Measurements from ENCODE around the gene WFS1. TPM values are rescaled to one million over a fixed set of nuclear protein-coding genes. Genes with fewer than 3 reads are reported as not detected.

Gene WFS1
- total RNA-seq, 1 experiment from 2014 or later: 0.89 TPM

DNA sequence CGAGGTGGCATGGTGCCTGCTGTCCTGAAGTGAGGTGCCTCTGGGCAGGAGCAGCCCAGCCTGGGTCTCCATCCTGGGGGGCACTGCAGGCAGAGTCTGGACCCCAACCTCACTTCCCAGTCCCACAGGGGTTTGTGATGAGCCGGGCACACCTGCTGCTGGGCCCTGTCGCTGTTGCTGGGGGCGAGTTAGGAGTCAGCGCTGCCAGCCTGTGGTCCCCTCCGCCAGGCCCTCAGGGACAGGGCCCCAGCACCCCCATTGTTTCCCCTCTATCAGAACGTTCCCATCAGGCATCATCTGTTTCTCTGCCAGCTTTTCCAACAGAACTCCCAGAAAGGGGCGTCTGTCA, 23.4 kb downstream of the WFS1 start:
- Histone ChIP-seq H3K27ac (ENCODE audit: low read length) (no peak overlapping the region), H4K20me1 (ENCODE audit: insufficient read depth, low read depth, low read length) (no peaks in the 10 kb centered on the region), H3K9me3 (ENCODE audit: low read length) (no peaks in the 10 kb centered on the region), H3K36me3 (ENCODE audit: insufficient read depth, low read length) (no peaks in the 10 kb centered on the region), H3K9me2 (replicated peaks; ENCODE audit: insufficient read depth, low read length) (no peaks in the 10 kb centered on the region), H3K4me2 (ENCODE audit: low read depth, low read length, poor library complexity, severe bottlenecking) (no peak overlapping the region), H3K79me2 (ENCODE audit: low read length) (no peaks in the 10 kb centered on the region), H3K27me3 (ENCODE audit: low read length) (no peaks in the 10 kb centered on the region), H3K4me1 (ENCODE audit: low read length) (no peaks in the 10 kb centered on the region), H3K4me3 (ENCODE audit: low read length) (no peak overlapping the region), H3K9ac (ENCODE audit: low read length) (no peak overlapping the region), H2AFZ (ENCODE audit: low read length) (no peak overlapping the region)
- no peak for DNase-seq

DNA sequence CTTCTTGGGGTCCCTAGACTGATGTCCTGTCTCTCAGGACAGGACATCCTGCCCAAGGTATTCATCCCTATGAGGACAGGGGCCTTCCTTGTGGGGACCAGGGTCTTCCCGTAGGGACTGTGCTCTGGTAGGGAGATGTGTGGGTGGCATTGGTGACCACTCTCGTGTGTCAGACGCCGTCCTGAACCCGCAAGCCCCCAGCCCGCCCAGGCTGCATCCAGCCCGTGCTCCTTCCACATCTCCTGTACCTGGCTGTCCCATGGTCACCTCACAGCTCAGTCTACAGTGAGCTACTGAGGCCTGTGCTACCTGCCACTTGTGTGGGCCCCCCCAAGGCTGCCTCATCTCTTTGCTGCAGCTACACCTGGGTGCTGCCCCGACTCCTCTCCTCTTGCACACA, 24.0 kb downstream of the WFS1 start:
- Histone ChIP-seq H3K4me2 (ENCODE audit: low read depth, low read length, poor library complexity, severe bottlenecking) (no peak overlapping the region), H3K36me3 (ENCODE audit: insufficient read depth, low read length) (no peaks in the 10 kb centered on the region), H3K9me2 (replicated peaks; ENCODE audit: insufficient read depth, low read length) (no peaks in the 10 kb centered on the region), H3K9me3 (ENCODE audit: low read length) (no peaks in the 10 kb centered on the region), H3K27me3 (ENCODE audit: low read length) (no peaks in the 10 kb centered on the region), H4K20me1 (ENCODE audit: insufficient read depth, low read depth, low read length) (no peaks in the 10 kb centered on the region), H3K79me2 (ENCODE audit: low read length) (no peaks in the 10 kb centered on the region), H3K4me1 (ENCODE audit: low read length) (no peaks in the 10 kb centered on the region), H3K4me3 (ENCODE audit: low read length) (no peak overlapping the region), H3K27ac (ENCODE audit: low read length) (no peak overlapping the region), H2AFZ (ENCODE audit: low read length) (no peak overlapping the region), H3K9ac (ENCODE audit: low read length) (no peak overlapping the region)
- DNase-seq: no peak

DNA sequence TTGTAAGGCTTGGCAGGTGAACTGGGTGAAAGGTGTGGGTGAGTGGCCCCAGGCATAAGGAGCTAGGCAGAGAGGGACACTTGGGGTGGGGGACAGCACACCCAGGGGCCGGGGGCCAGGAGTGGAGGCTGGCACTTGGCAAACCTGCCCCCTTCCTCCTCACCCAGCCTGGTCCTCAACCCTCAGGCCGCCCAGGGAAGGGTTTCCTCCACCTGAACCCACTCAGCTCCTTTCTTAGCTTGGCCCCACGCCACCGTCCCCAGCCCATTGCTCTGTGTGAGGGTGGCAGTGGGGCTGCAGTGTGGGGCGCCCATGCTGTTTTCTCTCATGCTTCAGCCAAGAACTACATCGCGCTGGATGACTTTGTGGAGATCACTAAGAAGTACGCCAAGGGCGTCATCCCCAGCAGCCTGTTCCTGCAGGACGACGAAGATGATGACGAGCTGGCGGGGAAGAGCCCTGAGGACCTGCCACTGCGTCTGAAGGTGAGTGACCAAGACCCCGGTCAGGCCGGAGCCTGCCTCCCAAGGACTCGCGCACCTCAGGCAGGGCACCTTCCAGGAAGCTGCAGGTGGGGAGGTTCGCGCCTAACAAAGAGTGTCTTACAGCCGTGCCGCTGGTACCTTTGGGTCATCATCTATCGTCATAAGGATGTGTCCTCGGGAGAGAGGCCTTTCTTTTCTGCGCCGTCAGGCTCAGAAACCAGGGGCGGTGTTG, 25.2 kb downstream of the WFS1 start:
- Histone ChIP-seq H3K27me3 (ENCODE audit: low read length) (no peaks in the 10 kb centered on the region), H2AFZ (ENCODE audit: low read length) (no peak overlapping the region), H3K9ac (ENCODE audit: low read length) (no peak overlapping the region), H3K36me3 (ENCODE audit: insufficient read depth, low read length) (no peaks in the 10 kb centered on the region), H3K9me2 (replicated peaks; ENCODE audit: insufficient read depth, low read length) (no peaks in the 10 kb centered on the region), H3K4me3 (ENCODE audit: low read length) (no peak overlapping the region), H4K20me1 (ENCODE audit: insufficient read depth, low read depth, low read length) (no peaks in the 10 kb centered on the region), H3K4me2 (ENCODE audit: low read depth, low read length, poor library complexity, severe bottlenecking) (no peak overlapping the region), H3K4me1 (ENCODE audit: low read length) (no peaks in the 10 kb centered on the region), H3K79me2 (ENCODE audit: low read length) (no peaks in the 10 kb centered on the region), H3K9me3 (ENCODE audit: low read length) (no peaks in the 10 kb centered on the region), H3K27ac (ENCODE audit: low read length) (no peak overlapping the region)
- no peak for DNase-seq

DNA sequence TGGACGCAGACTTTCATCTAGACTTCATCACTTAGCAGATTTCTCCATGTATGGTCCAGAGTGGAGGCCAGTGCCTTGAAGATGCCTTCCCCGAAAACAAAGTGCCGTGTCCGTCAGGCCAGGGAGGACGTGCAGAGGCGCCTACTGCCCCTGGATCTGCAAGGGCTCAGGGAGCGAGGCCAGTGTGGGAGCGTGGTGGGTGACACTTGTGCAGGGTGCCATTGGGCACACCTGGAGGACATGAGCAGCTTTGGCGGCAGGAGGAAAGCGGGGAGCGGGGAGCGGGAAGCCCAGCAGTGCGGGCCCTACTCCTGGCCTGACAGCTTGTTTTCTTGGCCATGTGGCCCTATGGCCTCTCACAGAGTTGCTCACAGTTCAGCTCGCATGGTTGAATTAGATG, 25.8 kb downstream of the WFS1 start:
- Histone ChIP-seq H4K20me1 (ENCODE audit: insufficient read depth, low read depth, low read length) (no peaks in the 10 kb centered on the region), H3K27ac (ENCODE audit: low read length) (no peak overlapping the region), H3K79me2 (ENCODE audit: low read length) (no peaks in the 10 kb centered on the region), H3K36me3 (ENCODE audit: insufficient read depth, low read length) (no peaks in the 10 kb centered on the region), H3K9me3 (ENCODE audit: low read length) (no peaks in the 10 kb centered on the region), H3K27me3 (ENCODE audit: low read length) (no peaks in the 10 kb centered on the region), H3K9me2 (replicated peaks; ENCODE audit: insufficient read depth, low read length) (no peaks in the 10 kb centered on the region), H3K9ac (ENCODE audit: low read length) (no peak overlapping the region), H3K4me2 (ENCODE audit: low read depth, low read length, poor library complexity, severe bottlenecking) (no peak overlapping the region), H3K4me1 (ENCODE audit: low read length) (no peaks in the 10 kb centered on the region), H3K4me3 (ENCODE audit: low read length) (no peak overlapping the region), H2AFZ (ENCODE audit: low read length) (no peak overlapping the region)
- DNase-seq: no peak

DNA sequence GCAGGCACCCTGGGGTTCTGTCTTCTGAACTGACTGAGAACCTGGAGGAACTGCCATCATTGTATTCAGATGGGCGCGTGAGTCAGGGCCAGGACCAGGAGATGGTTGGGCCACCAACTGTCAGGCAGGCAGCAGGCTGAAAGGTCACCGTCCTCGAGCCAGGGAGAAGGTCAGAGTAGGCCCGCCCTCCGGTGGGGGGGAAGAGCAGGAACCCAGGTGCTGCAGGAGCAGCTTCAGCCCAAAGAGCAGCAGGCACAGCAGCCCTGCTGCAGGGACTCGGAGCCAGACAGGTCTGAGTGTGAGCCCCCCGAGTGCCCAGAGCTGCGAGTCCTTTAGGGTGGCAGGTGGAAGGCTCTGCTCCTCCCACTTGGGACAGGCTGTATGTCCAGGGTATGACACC, 26.4 kb downstream of the WFS1 start:
- Histone ChIP-seq H3K4me3 (ENCODE audit: low read length) (no peak overlapping the region), H3K27me3 (ENCODE audit: low read length) (no peaks in the 10 kb centered on the region), H3K9ac (ENCODE audit: low read length) (no peak overlapping the region), H3K4me2 (ENCODE audit: low read depth, low read length, poor library complexity, severe bottlenecking) (no peak overlapping the region), H3K9me2 (replicated peaks; ENCODE audit: insufficient read depth, low read length) (no peaks in the 10 kb centered on the region), H3K9me3 (ENCODE audit: low read length) (no peaks in the 10 kb centered on the region), H3K36me3 (ENCODE audit: insufficient read depth, low read length) (no peaks in the 10 kb centered on the region), H4K20me1 (ENCODE audit: insufficient read depth, low read depth, low read length) (no peaks in the 10 kb centered on the region), H3K27ac (ENCODE audit: low read length) (no peak overlapping the region), H3K4me1 (ENCODE audit: low read length) (no peaks in the 10 kb centered on the region), H3K79me2 (ENCODE audit: low read length) (no peaks in the 10 kb centered on the region), H2AFZ (ENCODE audit: low read length) (no peak overlapping the region)
- no peak for DNase-seq

DNA sequence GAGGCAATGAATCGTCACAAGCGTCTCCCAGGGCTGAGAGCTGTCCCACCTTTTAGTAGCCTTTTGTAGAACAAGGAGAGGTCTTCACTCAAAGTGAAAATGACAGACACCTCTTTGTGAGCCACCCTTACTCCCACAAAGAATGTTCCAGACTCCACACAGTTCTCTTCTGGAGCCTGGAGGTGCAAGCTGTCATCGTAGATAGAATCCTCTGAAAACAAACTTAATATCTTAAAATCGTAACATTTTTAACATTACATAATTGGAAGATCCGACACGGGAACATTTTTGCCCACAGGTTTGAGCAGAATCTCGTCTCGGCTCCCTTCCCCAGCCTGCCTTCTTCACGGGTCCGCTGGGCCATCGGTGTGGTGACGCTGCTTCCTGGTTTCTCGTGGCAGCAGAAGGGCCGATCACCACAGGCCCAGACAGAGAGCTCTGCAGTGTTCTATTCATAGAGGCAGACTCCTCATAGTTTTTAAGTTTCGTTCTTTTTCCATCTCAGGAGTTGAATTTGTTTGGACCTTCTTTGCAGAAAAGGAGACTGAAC, 27.7 kb downstream of the WFS1 start:
- Histone ChIP-seq H2AFZ (ENCODE audit: low read length) (no peak overlapping the region), H3K4me3 (ENCODE audit: low read length) (no peak overlapping the region), H3K4me2 (ENCODE audit: low read depth, low read length, poor library complexity, severe bottlenecking) (no peak overlapping the region), H3K27ac (ENCODE audit: low read length) (no peak overlapping the region), H3K27me3 (ENCODE audit: low read length) (no peaks in the 10 kb centered on the region), H4K20me1 (ENCODE audit: insufficient read depth, low read depth, low read length) (no peaks in the 10 kb centered on the region), H3K9me3 (ENCODE audit: low read length) (no peaks in the 10 kb centered on the region), H3K4me1 (ENCODE audit: low read length) (no peaks in the 10 kb centered on the region), H3K9ac (ENCODE audit: low read length) (no peak overlapping the region), H3K9me2 (replicated peaks; ENCODE audit: insufficient read depth, low read length) (no peaks in the 10 kb centered on the region), H3K36me3 (ENCODE audit: insufficient read depth, low read length) (no peaks in the 10 kb centered on the region), H3K79me2 (ENCODE audit: low read length) (no peaks in the 10 kb centered on the region)
- DNase-seq: no peak

DNA sequence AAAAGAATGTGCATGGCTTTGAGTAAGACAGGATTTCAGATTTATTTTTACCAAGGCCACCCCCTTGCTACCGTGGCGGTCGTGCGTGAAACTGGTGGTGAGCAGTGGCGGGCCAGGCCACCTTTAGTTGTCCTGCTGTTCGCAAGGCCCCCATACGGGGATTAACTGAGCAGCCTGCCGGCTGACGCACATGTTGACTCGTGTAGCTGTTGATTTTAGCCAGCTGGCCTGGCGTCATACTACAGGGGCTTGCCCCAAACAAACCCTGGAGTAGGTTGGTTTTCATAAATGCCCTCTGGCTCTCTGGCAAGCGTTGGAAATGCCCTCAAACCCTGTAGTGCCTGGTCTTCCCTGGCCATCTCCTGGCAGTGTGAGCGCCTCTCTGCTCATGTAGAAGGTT, 28.4 kb downstream of the WFS1 start:
- Histone ChIP-seq H3K27me3 (ENCODE audit: low read length) (no peaks in the 10 kb centered on the region), H3K9me2 (replicated peaks; ENCODE audit: insufficient read depth, low read length) (no peaks in the 10 kb centered on the region), H3K79me2 (ENCODE audit: low read length) (no peaks in the 10 kb centered on the region), H3K4me2 (ENCODE audit: low read depth, low read length, poor library complexity, severe bottlenecking) (no peak overlapping the region), H4K20me1 (ENCODE audit: insufficient read depth, low read depth, low read length) (no peaks in the 10 kb centered on the region), H3K9ac (ENCODE audit: low read length) (no peak overlapping the region), H3K27ac (ENCODE audit: low read length) (no peak overlapping the region), H3K9me3 (ENCODE audit: low read length) (no peaks in the 10 kb centered on the region), H2AFZ (ENCODE audit: low read length) (no peak overlapping the region), H3K4me1 (ENCODE audit: low read length) (no peaks in the 10 kb centered on the region), H3K36me3 (ENCODE audit: insufficient read depth, low read length) (no peaks in the 10 kb centered on the region), H3K4me3 (ENCODE audit: low read length) (no peak overlapping the region)
- no peak for DNase-seq

DNA sequence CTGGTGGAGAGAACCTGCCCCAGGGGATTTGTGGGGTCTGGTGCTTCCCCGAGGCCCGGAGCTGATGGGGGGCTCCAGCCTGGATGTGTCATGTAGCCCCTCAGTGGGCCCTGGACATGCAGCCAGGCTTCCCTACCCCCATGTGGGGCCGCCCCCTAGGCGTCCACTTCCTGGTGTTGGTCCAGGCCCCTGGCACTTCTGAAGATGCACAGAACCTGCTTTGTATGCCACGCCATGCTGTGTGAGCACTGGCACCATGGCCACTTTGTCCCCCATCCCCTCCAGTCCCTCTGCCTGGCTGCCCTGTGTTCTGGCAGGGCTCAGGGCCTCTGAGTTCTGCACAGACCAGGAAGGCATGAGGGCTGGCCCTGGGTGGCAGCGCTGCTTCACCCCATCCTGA, 29.2 kb downstream of the WFS1 start:
- no peak overlapping the region for H3K4me2 ChIP-seq (ENCODE audit: low read depth, low read length, poor library complexity, severe bottlenecking)
- H3K9ac ChIP-seq (ENCODE audit: low read length): no peak overlapping the region
- no peaks in the 10 kb centered on the region for H3K27me3 ChIP-seq (ENCODE audit: low read length)
- no peaks in the 10 kb centered on the region for H3K79me2 ChIP-seq (ENCODE audit: low read length)
- no peaks in the 10 kb centered on the region for H3K4me1 ChIP-seq (ENCODE audit: low read length)
- H2AFZ ChIP-seq (ENCODE audit: low read length): no peak overlapping the region
- H4K20me1 ChIP-seq (ENCODE audit: insufficient read depth, low read depth, low read length): no peaks in the 10 kb centered on the region
- no peaks in the 10 kb centered on the region for H3K9me3 ChIP-seq (ENCODE audit: low read length)
- H3K27ac ChIP-seq (ENCODE audit: low read length): no peak overlapping the region
- H3K36me3 ChIP-seq (ENCODE audit: insufficient read depth, low read length): no peaks in the 10 kb centered on the region
- no peak for DNase-seq
- no peak overlapping the region for H3K4me3 ChIP-seq (ENCODE audit: low read length)
- no peaks in the 10 kb centered on the region for H3K9me2 ChIP-seq (replicated peaks; ENCODE audit: insufficient read depth, low read length)

Measured in Karpas-422 (cell line).